H1 (cell line): Measurements from ENCODE around the gene ACSF2. TPM values are rescaled to one million over a fixed set of nuclear protein-coding genes. Genes with fewer than 3 reads are reported as not detected.

Source experiments
- CTCF ChIA-PET: fragments of 300-600 bp; sonication (Branson Sonifier 250); formaldehyde crosslinking; loops from one replicate; lab custom pipeline; 2021; ENCODE audit not compliant: partially characterized antibody; lab: Charles Lee
- POLR2A ChIA-PET: fragments of 300-600 bp; sonication (Branson Sonifier 250); formaldehyde crosslinking; loops from one replicate; lab custom pipeline; 2021; ENCODE audit warnings: inconsistent platforms; ENCODE audit not compliant: partially characterized antibody; lab: Charles Lee
- DNase-seq, 2 experiments: peaks; one replicate each; pipeline versions ENCODE4 v3.0.0 to v3.0.0-alpha.2; 2010 to 2022; ENCODE audit warnings: low spot score in 2 of 2, low read depth in 1 of 2, mixed read lengths in 1 of 2
- FAIRE-seq: peaks from 2 replicates; lab custom pipeline; 2011; peaks lifted over from hg19 to GRCh38; lab: Jason Lieb, UNC
- H2AFZ ChIP-seq: 2 replicates; pipeline ENCODE4 v1.8.1; 2012; ENCODE audit warnings: low read length, inconsistent platforms
- H2AK5ac ChIP-seq: 2 replicates; pipeline ENCODE4 v1.6.1; 2013; ENCODE audit warnings: low read depth, low read length
- H2BK120ac ChIP-seq: replicated peaks from 2 replicates; pipeline ENCODE3; 2013; ENCODE audit warnings: low read depth, low read length, inconsistent platforms
- H2BK12ac ChIP-seq: 2 replicates; pipeline ENCODE4 v1.6.1; 2013; ENCODE audit warnings: low read depth, low read length
- H2BK15ac ChIP-seq: 2 replicates; pipeline ENCODE4 v1.6.1; 2013; ENCODE audit warnings: low read length
- H2BK20ac ChIP-seq: 2 replicates; pipeline ENCODE4 v1.6.1; 2013; ENCODE audit warnings: low read length
- H2BK5ac ChIP-seq: 2 replicates; pipeline ENCODE4 v1.6.1; 2013; ENCODE audit warnings: low read depth, low read length
- H3K14ac ChIP-seq: 2 replicates; pipeline ENCODE4 v1.6.1; 2013; ENCODE audit warnings: inconsistent platforms; ENCODE audit not compliant: insufficient read length
- H3K18ac ChIP-seq: 2 replicates; pipeline ENCODE4 v1.6.1; 2013; ENCODE audit warnings: low read length; ENCODE audit errors: extremely low read depth
- H3K23ac ChIP-seq: 2 replicates; pipeline ENCODE4 v1.6.1; 2013; ENCODE audit warnings: inconsistent platforms; ENCODE audit not compliant: insufficient read length
- H3K23me2 ChIP-seq: 2 replicates; pipeline ENCODE4 v1.6.1; 2013; ENCODE audit warnings: low read depth, low read length
- H3K27ac ChIP-seq: 2 replicates; pipeline ENCODE4 v1.6.1; 2011; ENCODE audit warnings: low read depth, low read length, inconsistent platforms
- H3K27me3 ChIP-seq, 4 experiments: replicated peaks in 1 of 4; 1 replicate in 1 of 4; 2 replicates in 3 of 4; pipeline versions ENCODE4 v1.6.1 to v1.8.1; 2011 to 2013; ENCODE audit warnings: low read length in 3 of 4, mild to moderate bottlenecking in 3 of 4, inconsistent platforms in 2 of 4, mixed read lengths in 2 of 4, moderate library complexity in 1 of 4; ENCODE audit not compliant: control insufficient read depth in 3 of 4, insufficient read depth in 3 of 4; ENCODE audit errors: extremely low read depth in 1 of 4
- H3K36me3 ChIP-seq, 4 experiments: 2 replicates each; pipeline versions ENCODE4 v1.6.1 to v1.8.1; 2011 to 2013; ENCODE audit warnings: mild to moderate bottlenecking in 4 of 4, low read length in 3 of 4, moderate library complexity in 2 of 4, control low read depth in 1 of 4, inconsistent platforms in 1 of 4; ENCODE audit not compliant: insufficient read depth in 4 of 4, control insufficient read depth in 2 of 4
- H3K4ac ChIP-seq: replicated peaks from 2 replicates; pipeline ENCODE3; 2013; ENCODE audit warnings: low read length, low read depth, mixed read lengths, inconsistent platforms; ENCODE audit not compliant: insufficient read length
- H3K4me1 ChIP-seq, 4 experiments: replicated peaks in 1 of 4; 1 replicate in 1 of 4; 2 replicates in 3 of 4; pipeline versions ENCODE4 v1.6.1 to v1.8.1; 2011 to 2013; ENCODE audit warnings: low read length in 3 of 4, inconsistent platforms in 2 of 4, mixed read lengths in 1 of 4; ENCODE audit not compliant: insufficient read depth in 4 of 4, control insufficient read depth in 3 of 4
- H3K4me2 ChIP-seq, 2 experiments: 2 replicates each; pipeline versions ENCODE4 v1.6.1 to v1.8.1; 2011 to 2013; ENCODE audit warnings: low read depth in 2 of 2, low read length in 2 of 2, control low read depth in 1 of 2, inconsistent platforms in 1 of 2, mild to moderate bottlenecking in 1 of 2; ENCODE audit not compliant: insufficient read depth in 1 of 2
- H3K4me3 ChIP-seq, 4 experiments: fragments of 200-600, 300-600 bp in 1 of 4; sonication (generic), shearing (Covaris generic), sonication (Bioruptor Twin) in 1 of 4; 2 replicates each; pipeline versions ENCODE4 v1.5.1 to v1.8.1; 2011 to 2016; ENCODE audit warnings: low read length in 4 of 4, low read depth in 3 of 4, control low read depth in 2 of 4, inconsistent platforms in 2 of 4, mild to moderate bottlenecking in 2 of 4, mixed read lengths in 1 of 4, moderate library complexity in 1 of 4; ENCODE audit not compliant: insufficient read depth in 2 of 4; ENCODE audit errors: extremely low read depth in 1 of 4
- H3K56ac ChIP-seq: replicated peaks from 2 replicates; pipeline ENCODE3; 2013; ENCODE audit warnings: low read depth, mild to moderate bottlenecking, mixed read lengths, low read length, inconsistent platforms; ENCODE audit not compliant: insufficient read length
- H3K79me1 ChIP-seq: 2 replicates; pipeline ENCODE4 v1.6.1; 2013; ENCODE audit warnings: low read depth, low read length, control low read depth
- H3K79me2 ChIP-seq, 2 experiments: 2 replicates each; pipeline versions ENCODE4 v1.6.1 to v1.8.1; 2012 to 2013; ENCODE audit warnings: low read length in 2 of 2, mild to moderate bottlenecking in 2 of 2, inconsistent platforms in 1 of 2; ENCODE audit not compliant: insufficient read depth in 2 of 2, control insufficient read depth in 1 of 2
- H3K9ac ChIP-seq, 4 experiments: replicated peaks in 1 of 4; 1 replicate in 1 of 4; 2 replicates in 3 of 4; pipeline versions ENCODE4 v1.6.1 to v1.8.1; 2011 to 2013; ENCODE audit warnings: low read depth in 3 of 4, low read length in 3 of 4, control low read depth in 2 of 4, mild to moderate bottlenecking in 2 of 4, moderate library complexity in 2 of 4, inconsistent platforms in 1 of 4; ENCODE audit errors: extremely low read depth in 1 of 4
- H3K9me3 ChIP-seq, 2 experiments: 2 replicates each; pipeline versions ENCODE4 v1.6.1 to v1.8.1; 2012 to 2013; ENCODE audit warnings: mild to moderate bottlenecking in 2 of 2, moderate library complexity in 2 of 2, control low read depth in 1 of 2, inconsistent platforms in 1 of 2, low read depth in 1 of 2, low read length in 1 of 2, mixed read lengths in 1 of 2; ENCODE audit not compliant: insufficient read depth in 2 of 2
- H4K20me1 ChIP-seq, 2 experiments: replicated peaks in 1 of 2; 2 replicates each; pipeline versions ENCODE3 to v1.8.1; 2011 to 2013; ENCODE audit warnings: inconsistent platforms in 2 of 2, low read length in 2 of 2, mild to moderate bottlenecking in 1 of 2; ENCODE audit not compliant: insufficient read depth in 2 of 2, control insufficient read depth in 1 of 2
- H4K5ac ChIP-seq: 2 replicates; pipeline ENCODE4 v1.6.1; 2013; ENCODE audit warnings: low read length, low read depth, mixed read lengths, inconsistent platforms; ENCODE audit not compliant: insufficient read length
- H4K8ac ChIP-seq: 2 replicates; pipeline ENCODE4 v1.8.0; 2013; ENCODE audit warnings: mild to moderate bottlenecking, moderate library complexity, low read length, inconsistent platforms; ENCODE audit not compliant: insufficient read depth; ENCODE audit errors: extremely low read depth
- H4K91ac ChIP-seq: replicated peaks from 2 replicates; pipeline ENCODE3; 2013; ENCODE audit warnings: low read length, mixed read lengths, inconsistent platforms; ENCODE audit not compliant: insufficient read length
- ATF2 ChIP-seq: IDR thresholded peaks from 2 replicates; pipeline ENCODE4 v1.6.1; 2012; ENCODE audit warnings: low read length, inconsistent platforms
- CEBPB ChIP-seq: IDR thresholded peaks from 2 replicates; pipeline ENCODE4 v1.6.1; 2012; ENCODE audit warnings: low read depth, low read length
- CHD1 ChIP-seq: IDR thresholded peaks from 2 replicates; pipeline ENCODE4 v1.6.1; 2012; ENCODE audit warnings: low read depth, low read length, improper control_type of control experiment
- CHD2 ChIP-seq: IDR thresholded peaks from 2 replicates; pipeline ENCODE4 v1.6.1; 2012; ENCODE audit warnings: low read length, improper control_type of control experiment
- HDAC2 ChIP-seq, 2 experiments: fragments of 300-600 bp in 1 of 2; sonication (generic) in 1 of 2; IDR thresholded peaks; 2 replicates each; pipeline ENCODE4 v1.6.1; 2011 to 2012; ENCODE audit warnings: low read depth in 2 of 2, low read length in 2 of 2, mild to moderate bottlenecking in 2 of 2, moderate library complexity in 2 of 2, borderline replicate concordance in 1 of 2, inconsistent platforms in 1 of 2
- KDM1A ChIP-seq: fragments of 200-600, 300-600 bp; sonication (generic); IDR thresholded peaks from 2 replicates; pipeline ENCODE4 v1.7.1; 2016; ENCODE audit warnings: mild to moderate bottlenecking, low read length, borderline replicate concordance
- POLR2AphosphoS5 ChIP-seq: IDR thresholded peaks from 2 replicates; pipeline ENCODE4 v1.6.1; 2011; ENCODE audit warnings: low read depth, low read length
- RAD21 ChIP-seq, 2 experiments: IDR thresholded peaks in 1 of 2; conservative IDR thresholded peaks in 1 of 2; 2 replicates each; pipeline ENCODE4 v1.6.1; 2011; ENCODE audit warnings: low read depth in 2 of 2, low read length in 2 of 2, improper control_type of control experiment in 1 of 2, inconsistent platforms in 1 of 2, mild to moderate bottlenecking in 1 of 2, moderate library complexity in 1 of 2
- SIX5 ChIP-seq: IDR thresholded peaks from 2 replicates; pipeline ENCODE4 v1.6.1; 2011; ENCODE audit warnings: mild to moderate bottlenecking, low read depth, low read length
- SP2 ChIP-seq: IDR thresholded peaks from 2 replicates; pipeline ENCODE4 v1.6.1; 2012; ENCODE audit warnings: mild to moderate bottlenecking, low read length, inconsistent platforms
- SP4 ChIP-seq: IDR thresholded peaks from 2 replicates; pipeline ENCODE4 v1.6.1; 2012; ENCODE audit warnings: low read length, inconsistent platforms
- TAF1 ChIP-seq: IDR thresholded peaks from 2 replicates; pipeline ENCODE4 v1.6.1; 2011; ENCODE audit warnings: mild to moderate bottlenecking, low read depth, low read length
- ZNF274 ChIP-seq: IDR thresholded peaks from 2 replicates; pipeline ENCODE4 v1.7.0; 2012; ENCODE audit warnings: low read length, borderline replicate concordance; ENCODE audit errors: extremely low read depth
- WGBS, 2 experiments: shearing (Covaris generic) in 1 of 2; methylation state at CpG; one replicate each; pipeline versions ENCODE4 v1.1.6 to v1.1.7; 2013 to 2015; ENCODE audit warnings: low lambda C conversion rate in 2 of 2, mixed read lengths in 2 of 2, inconsistent platforms in 1 of 2, low coverage in 1 of 2, missing lambda C conversion rate in 1 of 2; ENCODE audit not compliant: insufficient replicate concordance in 2 of 2, insufficient coverage in 1 of 2, insufficient read length in 1 of 2; ENCODE audit errors: extremely low coverage in 1 of 2, missing lambda C conversion rate in 1 of 2; 5-methylcytosine and 5-hydroxymethylcytosine counted together
- polyA plus RNA-seq, 7 experiments: library from polyadenylated mRNA; depleted of rRNA in 3 of 7; stranded (reverse) in 5 of 7; unstranded in 2 of 7; fragments of >200 nt in 5 of 7; fragments of 200-250 nt in 2 of 7; gene quantifications; 1 replicate in 5 of 7; 2 replicates in 1 of 7; 4 replicates in 1 of 7; pipeline versions ENCODE4 v1.2.1 to v1.2.3, GENCODE V29; 2011 to 2013; ENCODE audit warnings: missing spikeins in 2 of 7, mixed read lengths in 2 of 7
- total RNA-seq: library from RNA; stranded (reverse); fragmentation: NEBNext Ultra II Directional; extraction: Animal tissue kit (Norgen Biotek cat#: 25700); gene quantifications from 2 replicates; pipeline ENCODE4 v1.2.1, GENCODE V29; 2021

The ACSF2 gene
- total and polyA plus RNA-seq, 2 of the 8 experiments (the other 6 are each of a cell fraction or from before 2014, with no cell fraction given) = 14.5 to 16.3 TPM

GRCh38 chr17:50439008-50439407, 13.0 kb downstream of the ACSF2 start:
- Histone ChIP-seq H3K4ac (no peak overlapping the region), H3K79me1 (no peaks in the 10 kb centered on the region), H2BK5ac (no peak overlapping the region), H2AK5ac (no peak overlapping the region), H3K9me3 (no peaks in the 10 kb centered on the region), H3K23me2 (no peaks in the 10 kb centered on the region), H4K5ac (no peak overlapping the region), H4K8ac (no peak overlapping the region), H2AFZ (no peak overlapping the region), H3K14ac (no peak overlapping the region), H4K91ac (no peak overlapping the region), H3K27ac (no peak overlapping the region), H3K4me2 (no peak overlapping the region), H3K9ac (no peak overlapping the region), H3K4me1 (peaks cover 0 to 6% (median 0%) of the 10 kb centered on the region in 4 experiments; a peak in 2 of 7 replicates), H3K36me3 (no peaks in the 10 kb centered on the region), H3K79me2 (no peaks in the 10 kb centered on the region), H2BK15ac (no peak overlapping the region), H3K27me3 (no peaks in the 10 kb centered on the region; a peak in 1 of 7 replicates), H3K56ac (no peak overlapping the region), H2BK120ac (no peak overlapping the region), H3K23ac (no peak overlapping the region), H2BK12ac (no peak overlapping the region), H3K4me3 (no peak overlapping the region), H4K20me1 (no peaks in the 10 kb centered on the region), H2BK20ac (no peak overlapping the region), H3K18ac (no peak overlapping the region)
- WGBS, 2 experiments = 84% methylated on average over 4 of the region's 4 CpGs; no CpG with 5 or more reads in 1 of the 2 experiments
- POLR2A ChIA-PET = no interaction called here
- CTCF ChIA-PET = interaction anchor here (1.0 to 2.7 kb wide), 5 partner anchors 26 to 75 kb away, joined by 3 to 6 read pairs (median 3); partner anchors contain the start of genes LRRC59 and RSAD1
- FAIRE-seq (no peak), DNase-seq (no peak)
- TF ChIP-seq CHD1 (no peak), SP2 (no peak), HDAC2 (IDR thresholded peaks at IDR 0.05; ENCODE audit: borderline replicate concordance in 1 of 2, low read depth in 2 of 2, low read length in 2 of 2) (no peak), RAD21 (IDR thresholded peaks at IDR 0.05 in 1 of 2, conservative IDR thresholded peaks at IDR 0.05 in 1 of 2; ENCODE audit: low read depth in 2 of 2, low read length in 2 of 2) (no peak), POLR2AphosphoS5 (no peak), KDM1A (no peak), ATF2 (no peak), SIX5 (no peak), CEBPB (no peak), ZNF274 (no peak), CHD2 (no peak), SP4 (no peak), TAF1 (no peak)
